Measurements from ENCODE around the gene ELP1. TPM values are rescaled to one million over a fixed set of nuclear protein-coding genes. Genes with fewer than 3 reads are reported as not detected.

Gene ELP1
- total RNA-seq, 1 experiment from 2014 or later, result 38.7 TPM

- DNase-seq (ENCODE audit: low spot score), result no peak
- H3K36me3 ChIP-seq (ENCODE audit: insufficient read depth, low read length, poor library complexity, severe bottlenecking), result peaks cover 40% of the 10 kb centered on the region
- POLR2A ChIA-PET (ENCODE audit: low non-redundant PET), result no interaction called here
- no TSS peak for BruUV-seq (replicated peaks)
- CTCF ChIA-PET, result no interaction called here
- TF ChIP-seq EZH2 (IDR thresholded peaks at IDR 0.05; ENCODE audit: borderline replicate concordance, low read depth, low read length, poor library complexity, severe bottlenecking) (no peak), CTCF (conservative IDR thresholded peaks at IDR 0.05; ENCODE audit: low read depth, low read length) (no peak)
- H3K4me1 ChIP-seq (ENCODE audit: insufficient read depth, low read length, poor library complexity, severe bottlenecking), result peaks cover 5% of the 10 kb centered on the region
- intact Hi-C loops (cut with micrococcal nuclease; ENCODE audit: unreplicated experiment), result no loop called here
- no peak overlapping the region for H3K27ac ChIP-seq (ENCODE audit: low read depth, low read length, poor library complexity, severe bottlenecking)
- H3K9me3 ChIP-seq (ENCODE audit: low read depth, low read length, poor library complexity, severe bottlenecking), result no peaks in the 10 kb centered on the region
- H3K27me3 ChIP-seq (replicated peaks; ENCODE audit: insufficient read depth, low read depth, low read length, poor library complexity), result no peaks in the 10 kb centered on the region
- no peak overlapping the region for H3K4me3 ChIP-seq (ENCODE audit: low read depth, low read length, poor library complexity, severe bottlenecking)
Measured at GRCh38 chr9:108882052-108882888, 51.7 kb downstream of the ELP1 start.

DNA sequence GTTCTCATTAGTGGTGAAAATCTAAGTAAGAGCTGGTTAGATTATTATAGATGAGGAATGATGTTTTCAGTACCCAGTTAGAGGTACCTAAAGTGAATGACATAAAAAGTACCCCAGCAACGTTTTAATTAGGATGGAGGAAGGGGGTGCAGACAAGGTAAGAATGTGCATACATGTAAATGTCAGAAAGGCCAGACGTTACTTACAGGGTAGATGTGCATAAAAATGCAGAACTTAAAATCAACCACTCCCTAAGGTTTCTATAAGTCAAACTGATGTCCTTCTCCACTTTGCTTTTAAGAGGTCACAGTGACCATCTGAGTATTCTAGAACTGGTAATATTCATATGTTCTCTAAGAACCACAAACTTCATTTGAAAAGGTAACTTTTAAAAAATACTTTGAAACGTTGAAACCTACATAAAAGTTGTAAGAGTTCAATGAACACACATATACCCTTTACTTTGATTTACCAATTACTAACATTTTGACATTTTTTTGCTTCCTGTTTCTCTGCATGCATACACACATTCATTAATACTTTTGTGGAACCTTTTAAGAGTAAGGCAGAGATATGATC lies 53.1 kb downstream of the ELP1 start:
- Histone ChIP-seq H3K4me3 (ENCODE audit: low read depth, low read length, poor library complexity, severe bottlenecking) (no peak overlapping the region), H3K27me3 (replicated peaks; ENCODE audit: insufficient read depth, low read depth, low read length, poor library complexity) (no peaks in the 10 kb centered on the region), H3K27ac (ENCODE audit: low read depth, low read length, poor library complexity, severe bottlenecking) (no peak overlapping the region), H3K9me3 (ENCODE audit: low read depth, low read length, poor library complexity, severe bottlenecking) (no peaks in the 10 kb centered on the region), H3K4me1 (ENCODE audit: insufficient read depth, low read length, poor library complexity, severe bottlenecking) (peaks cover 4% of the 10 kb centered on the region), H3K36me3 (ENCODE audit: insufficient read depth, low read length, poor library complexity, severe bottlenecking) (peaks cover 40% of the 10 kb centered on the region)
- DNase-seq (ENCODE audit: low spot score), result no peak
- ChIA-PET CTCF (no interaction called here), POLR2A (ENCODE audit: low non-redundant PET) (no interaction called here)
- intact Hi-C loops (cut with micrococcal nuclease; ENCODE audit: unreplicated experiment), result no loop called here
- TF ChIP-seq EZH2 (IDR thresholded peaks at IDR 0.05; ENCODE audit: borderline replicate concordance, low read depth, low read length, poor library complexity, severe bottlenecking), result no peak
- no peak for TF ChIP-seq CTCF (conservative IDR thresholded peaks at IDR 0.05; ENCODE audit: low read depth, low read length)
- BruUV-seq (replicated peaks), result no TSS peak

GRCh38 chr9:108877524-108877923 lies 56.4 kb downstream of the ELP1 start:
- Histone ChIP-seq H3K4me1 (ENCODE audit: insufficient read depth, low read length, poor library complexity, severe bottlenecking) (no peaks in the 10 kb centered on the region), H3K27ac (ENCODE audit: low read depth, low read length, poor library complexity, severe bottlenecking) (no peak overlapping the region), H3K4me3 (ENCODE audit: low read depth, low read length, poor library complexity, severe bottlenecking) (no peak overlapping the region), H3K27me3 (replicated peaks; ENCODE audit: insufficient read depth, low read depth, low read length, poor library complexity) (no peaks in the 10 kb centered on the region), H3K9me3 (ENCODE audit: low read depth, low read length, poor library complexity, severe bottlenecking) (no peaks in the 10 kb centered on the region), H3K36me3 (ENCODE audit: insufficient read depth, low read length, poor library complexity, severe bottlenecking) (peaks cover 48% of the 10 kb centered on the region)
- intact Hi-C loops (cut with micrococcal nuclease; ENCODE audit: unreplicated experiment), result no loop called here
- DNase-seq (ENCODE audit: low spot score), result no peak
- CTCF ChIA-PET, result no interaction called here
- no TSS peak for BruUV-seq (replicated peaks)
- TF ChIP-seq EZH2 (IDR thresholded peaks at IDR 0.05; ENCODE audit: borderline replicate concordance, low read depth, low read length, poor library complexity, severe bottlenecking) (no peak), CTCF (conservative IDR thresholded peaks at IDR 0.05; ENCODE audit: low read depth, low read length) (no peak)
- POLR2A ChIA-PET (ENCODE audit: low non-redundant PET), result no interaction called here
